Neural progenitor cell (in vitro differentiated cells): ENCODE data around the gene ALDH1L2.

ENCODE experiments used
- CTCF ChIP-seq: fragments of 200-600 bp; sonication (generic); IDR thresholded peaks from 2 replicates; pipeline ENCODE4 v1.5.1; 2017; ENCODE audit warnings: antibody characterized with exemption, mild to moderate bottlenecking
- EZH2 ChIP-seq: fragments of 200-600 bp; sonication (generic); IDR thresholded peaks from 2 replicates; pipeline ENCODE4 v1.6.1; 2017; ENCODE audit warnings: antibody characterized with exemption, mild to moderate bottlenecking, moderate library complexity
- EZH2phosphoT487 ChIP-seq: fragments of 200-600 bp; sonication (generic); IDR thresholded peaks from 2 replicates; pipeline ENCODE4 v1.6.1; 2017; ENCODE audit warnings: antibody characterized with exemption

- TF ChIP-seq CTCF = peak; percentile 12
- no peak for TF ChIP-seq EZH2
- TF ChIP-seq EZH2phosphoT487 = no peak
Observed at GRCh38 chr12:105100998-105101397, 16.7 kb upstream of the ALDH1L2 start.
